ENCODE measurements around the gene IL18RAP. TPM values are rescaled to one million over a fixed set of nuclear protein-coding genes. Genes with fewer than 3 reads are reported as not detected.

Gene IL18RAP
- total RNA-seq, 1 donor from 2014 or later = 4.9 TPM

GRCh38 chr2:102423368-102423767, 408 bp downstream of the IL18RAP start:
- no peaks in the 10 kb centered on the region for H3K36me3 ChIP-seq
- ATAC-seq (no peak), DNase-seq (no peak)
- no peak overlapping the region for H3K4me3 ChIP-seq
- no peaks in the 10 kb centered on the region for H3K27me3 ChIP-seq
- no peak overlapping the region for H3K27ac ChIP-seq
- no peak for TF ChIP-seq CTCF (IDR thresholded peaks at IDR 0.05)
- no peaks in the 10 kb centered on the region for H3K9me3 ChIP-seq
- H3K4me1 ChIP-seq = no peaks in the 10 kb centered on the region
- intact Hi-C loops (cut with DNase I) = no loop called here

GRCh38 chr2:102424754-102425153, 1.8 kb downstream of the IL18RAP start:
- H3K9me3 ChIP-seq = no peaks in the 10 kb centered on the region
- H3K27me3 ChIP-seq = no peaks in the 10 kb centered on the region
- H3K27ac ChIP-seq = no peak overlapping the region
- ATAC-seq (peak; percentile 48), DNase-seq (no peak)
- H3K4me1 ChIP-seq = no peaks in the 10 kb centered on the region
- TF ChIP-seq CTCF (IDR thresholded peaks at IDR 0.05) = no peak
- H3K36me3 ChIP-seq = no peaks in the 10 kb centered on the region
- no peak overlapping the region for H3K4me3 ChIP-seq
- intact Hi-C loops (cut with DNase I) = no loop called here

GRCh38 chr2:102425441-102426132, 2.6 kb downstream of the IL18RAP start:
- H3K4me1 ChIP-seq = no peaks in the 10 kb centered on the region
- no peak for TF ChIP-seq CTCF (IDR thresholded peaks at IDR 0.05)
- no peaks in the 10 kb centered on the region for H3K36me3 ChIP-seq
- no peaks in the 10 kb centered on the region for H3K9me3 ChIP-seq
- H3K27ac ChIP-seq = no peak overlapping the region
- no peaks in the 10 kb centered on the region for H3K27me3 ChIP-seq
- DNase-seq (no peak), ATAC-seq (no peak)
- no peak overlapping the region for H3K4me3 ChIP-seq
- intact Hi-C loops (cut with DNase I) = no loop called here

- TF ChIP-seq CTCF (IDR thresholded peaks at IDR 0.05) = no peak
- Histone ChIP-seq H3K36me3 (no peaks in the 10 kb centered on the region), H3K27me3 (no peaks in the 10 kb centered on the region), H3K9me3 (no peaks in the 10 kb centered on the region), H3K4me1 (no peaks in the 10 kb centered on the region), H3K4me3 (no peak overlapping the region), H3K27ac (no peak overlapping the region)
- DNase-seq (no peak), ATAC-seq (no peak)
- intact Hi-C loops (cut with DNase I) = no loop called here
Observed at GRCh38 chr2:102427249-102427648, 4.3 kb downstream of the IL18RAP start.

- DNase-seq = no peak
- Histone ChIP-seq H3K27me3 (no peaks in the 10 kb centered on the region), H3K9me3 (no peaks in the 10 kb centered on the region), H3K4me1 (no peaks in the 10 kb centered on the region), H3K4me3 (no peak overlapping the region), H3K27ac (no peak overlapping the region), H3K36me3 (no peaks in the 10 kb centered on the region)
- intact Hi-C loops (cut with DNase I) = no loop called here
- no peak for TF ChIP-seq CTCF (IDR thresholded peaks at IDR 0.05)
- no peak for ATAC-seq
Observed at GRCh38 chr2:102428573-102428972, 5.6 kb downstream of the IL18RAP start.

GRCh38 chr2:102432386-102432785, 9.4 kb downstream of the IL18RAP start:
- intact Hi-C loops (cut with DNase I) = no loop called here
- DNase-seq = no peak
- Histone ChIP-seq H3K27ac (no peak overlapping the region), H3K4me1 (no peaks in the 10 kb centered on the region), H3K4me3 (no peak overlapping the region), H3K36me3 (no peaks in the 10 kb centered on the region), H3K9me3 (no peaks in the 10 kb centered on the region), H3K27me3 (no peaks in the 10 kb centered on the region)
- no peak for ATAC-seq
- TF ChIP-seq CTCF (IDR thresholded peaks at IDR 0.05) = no peak
